SK-N-MC (cell line): ENCODE measurements around the gene ETV6.

Experiments used
- EZH2 ChIP-seq: fragments of 200-600 bp; sonication (generic); IDR thresholded peaks from one replicate; pipeline ENCODE4 v1.6.1; 2017; ENCODE audit warnings: antibody characterized with exemption
- FOXP2 ChIP-seq: optimal IDR thresholded peaks from 2 replicates; pipeline ENCODE3; 2011; ENCODE audit warnings: mild to moderate bottlenecking, moderate library complexity; ENCODE audit not compliant: insufficient read depth; ENCODE audit errors: extremely low read length, control extremely low read depth
- POLR2AphosphoS5 ChIP-seq: IDR thresholded peaks from 2 replicates; pipeline ENCODE4 v1.6.1; 2012; ENCODE audit warnings: mild to moderate bottlenecking, low read depth, low read length, borderline replicate concordance

GRCh38 chr12:11758510-11759493 lies 109.3 kb downstream of the ETV6 start:
- no peak for TF ChIP-seq EZH2
- TF ChIP-seq POLR2AphosphoS5, result no peak
- TF ChIP-seq FOXP2, result no peak
